Mucosa of descending colon (tissue), 3 donors: ENCODE measurements around the gene ATP8B4. TPM values are rescaled to one million over a fixed set of nuclear protein-coding genes. Genes with fewer than 3 reads are reported as not detected.

Experiments used
- ATAC-seq: fragments of 200-7000 bp; cut with Tn5 transposase; one replicate; pipeline ENCODE4 v1.9.1; 2020; ENCODE audit warnings: mild to moderate bottlenecking, moderate library complexity
- DNase-seq, 3 donors: peaks; one replicate each; pipeline ENCODE4 v3.0.0-alpha.2; 2020
- H3K36me3 ChIP-seq: fragments of 200-600 bp; one replicate; pipeline ENCODE4 v1.8.0; 2021; ENCODE audit warnings: low read depth, mild to moderate bottlenecking
- H3K4me1 ChIP-seq: fragments of 200-600 bp; one replicate; pipeline ENCODE4 v1.8.0; 2021; ENCODE audit warnings: low read depth, mild to moderate bottlenecking
- H3K4me3 ChIP-seq: fragments of 200-600 bp; one replicate; pipeline ENCODE4 v1.8.0; 2021; ENCODE audit warnings: mild to moderate bottlenecking
- H3K9me3 ChIP-seq: fragments of 200-600 bp; one replicate; pipeline ENCODE4 v1.8.0; 2021; ENCODE audit warnings: mild to moderate bottlenecking
- CTCF ChIP-seq: fragments of 200-600 bp; IDR thresholded peaks from one replicate; pipeline ENCODE4 v1.8.0; 2022; ENCODE audit warnings: antibody characterized with exemption, mild to moderate bottlenecking
- intact Hi-C, 2 donors: fragments of 100-400 bp; cut with DNase I in 1 of 2; cut with micrococcal nuclease in 1 of 2; formaldehyde crosslinking; loops; one replicate each; pipeline versions ENCODE4 v1.11.0 to v1.11.1; 2022; cut with DNase I, micrococcal nuclease
- total RNA-seq, 3 donors: library from RNA; stranded (reverse); fragmentation: NEBNext Ultra II Directional in 2 of 3; extraction: Animal tissue kit (Norgen Biotek cat#: 25700) in 2 of 3; gene quantifications; one replicate each; pipeline versions ENCODE4 v1.2.1 to v1.2.4, GENCODE V29; 2021 to 2023
- donor health status: DM: no; HTN: no; CAD: no; lungs with moderate emphysema.
- donor health status: DM: no; HTN: no; CAD: no.
- donor health status: DM: no; HTN: yes; CAD: no.

Gene ATP8B4
- total RNA-seq, 3 donors from 2014 or later, result 4.7 to 8.9 (median 7.4) TPM

DNA sequence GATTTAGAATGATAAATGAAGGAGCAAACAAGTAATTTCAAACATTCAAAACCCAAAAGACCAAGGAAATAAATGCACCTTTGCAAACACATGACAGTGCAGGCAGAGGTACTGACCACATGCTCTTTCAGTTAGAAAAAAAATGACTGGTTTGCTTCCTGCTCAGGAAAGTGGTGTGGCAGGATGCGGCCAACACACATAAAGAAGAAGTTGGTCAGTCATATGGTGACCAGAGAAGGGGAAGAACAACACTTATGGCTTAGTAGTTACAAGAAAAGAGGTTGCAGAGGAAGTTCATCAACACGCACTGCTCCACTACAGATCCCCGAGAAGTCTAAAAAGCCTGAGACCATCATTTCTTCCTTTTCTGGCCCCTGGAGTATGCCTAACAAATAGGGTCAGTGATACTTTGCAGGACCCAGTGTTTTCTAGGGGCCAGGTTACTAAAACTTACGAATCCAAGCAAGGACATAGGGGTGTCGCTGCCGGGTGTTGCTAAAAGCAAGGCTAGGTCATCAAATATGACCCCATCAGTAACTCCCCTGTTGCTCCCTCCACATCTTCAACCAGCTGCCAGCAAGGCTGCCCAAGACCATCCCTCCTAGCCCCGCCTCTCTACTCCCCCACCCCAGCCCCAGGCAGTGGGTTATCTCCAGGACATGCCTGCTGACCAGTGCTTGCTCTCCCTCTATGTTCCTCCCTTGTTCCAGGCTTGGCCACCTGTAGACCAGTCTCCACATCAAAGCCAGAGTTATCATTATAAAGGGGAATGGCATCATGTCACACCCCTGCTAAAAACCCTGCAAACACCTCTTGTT lies 11.2 kb downstream of the ATP8B4 start:
- no peaks in the 10 kb centered on the region for H3K36me3 ChIP-seq
- ATAC-seq (peak; percentile 71), DNase-seq (no peak)
- no peaks in the 10 kb centered on the region for H3K9me3 ChIP-seq
- no peak for TF ChIP-seq CTCF
- intact Hi-C loops, result no loop called here
- H3K4me1 ChIP-seq, result no peaks in the 10 kb centered on the region
- H3K4me3 ChIP-seq, result no peak overlapping the region

GRCh38 chr15:50107157-50107556 lies 11.9 kb downstream of the ATP8B4 start:
- intact Hi-C loops, result no loop called here
- TF ChIP-seq CTCF, result no peak
- no peaks in the 10 kb centered on the region for H3K4me1 ChIP-seq
- no peak for ATAC-seq
- H3K36me3 ChIP-seq, result no peaks in the 10 kb centered on the region
- no peak for DNase-seq
- H3K9me3 ChIP-seq, result no peaks in the 10 kb centered on the region
- H3K4me3 ChIP-seq, result no peak overlapping the region

- ATAC-seq, result no peak
- Histone ChIP-seq H3K4me3 (no peak overlapping the region), H3K9me3 (no peaks in the 10 kb centered on the region), H3K4me1 (no peaks in the 10 kb centered on the region), H3K36me3 (no peaks in the 10 kb centered on the region)
- intact Hi-C loops, result no loop called here
- no peak for TF ChIP-seq CTCF
- no peak for DNase-seq
Measured at GRCh38 chr15:50106457-50106856, 12.6 kb downstream of the ATP8B4 start.

- no peak for ATAC-seq
Measured at GRCh38 chr15:50100486-50100885, 18.5 kb downstream of the ATP8B4 start.

DNA sequence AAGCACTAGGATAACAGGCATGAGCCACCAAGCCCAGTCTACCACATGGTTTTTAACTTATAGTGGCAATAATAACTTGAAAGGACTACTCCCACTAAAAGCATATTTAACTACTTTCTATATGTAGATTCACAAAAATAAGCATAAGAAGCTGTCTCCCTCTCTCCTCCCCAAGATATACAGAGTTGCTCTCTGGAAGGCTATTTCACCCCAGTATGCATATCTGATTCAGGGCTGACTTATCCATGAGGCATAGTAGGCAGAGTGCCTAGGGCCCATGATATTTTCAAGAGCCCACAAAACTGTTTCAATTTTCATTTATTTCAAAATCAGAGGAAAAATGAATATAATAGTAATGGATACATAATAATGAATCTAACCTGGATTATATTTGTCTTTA lies 20.5 kb downstream of the ATP8B4 start:
- no peak overlapping the region for H3K4me3 ChIP-seq
- H3K9me3 ChIP-seq, result no peaks in the 10 kb centered on the region
- no peaks in the 10 kb centered on the region for H3K36me3 ChIP-seq
- no peak for TF ChIP-seq CTCF
- DNase-seq, result no peak
- intact Hi-C loops, result no loop called here
- ATAC-seq, result no peak
- H3K4me1 ChIP-seq, result peaks cover 6% of the 10 kb centered on the region

More at GRCh38 chr15:50100486-50100885, 18.5 kb downstream of the ATP8B4 start:
- H3K9me3 ChIP-seq, result no peaks in the 10 kb centered on the region
- no peak overlapping the region for H3K4me3 ChIP-seq
- no peak for DNase-seq
- no peak for TF ChIP-seq CTCF
- intact Hi-C loops, result no loop called here
- no peaks in the 10 kb centered on the region for H3K36me3 ChIP-seq
- peaks cover 6% of the 10 kb centered on the region for H3K4me1 ChIP-seq
